Activated naive CD4-positive, alpha-beta T cell treated with anti-CD3 and anti-CD28 coated beads for 36 hours (primary cell): ENCODE measurements around the gene CCDC144A. TPM values are rescaled to one million over a fixed set of nuclear protein-coding genes. Genes with fewer than 3 reads are reported as not detected.
"Not testable (repeated sequence)": the region's sequence is repeated elsewhere in the genome, so short reads cannot be mapped to it uniquely, and the experiment has no call there.

Experiments
- CTCF ChIA-PET: fragments of 350-600 bp; sonication (Branson Sonifier 250); formaldehyde crosslinking; loops from one replicate; lab custom pipeline; 2021; ENCODE audit warnings: antibody characterized with exemption; lab: Charles Lee
- DNase-seq: peaks from one replicate; pipeline ENCODE4 v3.0.0-alpha.2; 2020
- H3K27ac Mint-ChIP-seq: one replicate; pipeline ENCODE4 v1.8.0; 2021; ENCODE audit warnings: mild to moderate bottlenecking, mixed read lengths
- H3K27me3 Mint-ChIP-seq: one replicate; pipeline ENCODE4 v1.8.0; 2021; ENCODE audit warnings: low read depth, mixed read lengths
- H3K36me3 Mint-ChIP-seq: one replicate; pipeline ENCODE4 v1.8.0; 2021; ENCODE audit warnings: low read depth, mixed read lengths
- H3K4me1 Mint-ChIP-seq: one replicate; pipeline ENCODE4 v1.8.0; 2021; ENCODE audit warnings: low read depth, mixed read lengths
- H3K4me3 Mint-ChIP-seq: one replicate; pipeline ENCODE4 v1.8.0; 2021; ENCODE audit warnings: mild to moderate bottlenecking, moderate library complexity, mixed read lengths
- H3K9me3 Mint-ChIP-seq: one replicate; pipeline ENCODE4 v1.8.0; 2021; ENCODE audit warnings: mixed read lengths
- intact Hi-C: fragments of 100-400 bp; cut with micrococcal nuclease; formaldehyde crosslinking; loops from one replicate; pipeline ENCODE4 v1.15.1; 2023
- total RNA-seq, 2 experiments: library from RNA; stranded (reverse); gene quantifications; one replicate each; pipeline ENCODE4 v1.2.3, GENCODE V29; 2021

CCDC144A gene
- total RNA-seq, 2 experiments from 2014 or later: 5.0 to 5.3 TPM

DNA sequence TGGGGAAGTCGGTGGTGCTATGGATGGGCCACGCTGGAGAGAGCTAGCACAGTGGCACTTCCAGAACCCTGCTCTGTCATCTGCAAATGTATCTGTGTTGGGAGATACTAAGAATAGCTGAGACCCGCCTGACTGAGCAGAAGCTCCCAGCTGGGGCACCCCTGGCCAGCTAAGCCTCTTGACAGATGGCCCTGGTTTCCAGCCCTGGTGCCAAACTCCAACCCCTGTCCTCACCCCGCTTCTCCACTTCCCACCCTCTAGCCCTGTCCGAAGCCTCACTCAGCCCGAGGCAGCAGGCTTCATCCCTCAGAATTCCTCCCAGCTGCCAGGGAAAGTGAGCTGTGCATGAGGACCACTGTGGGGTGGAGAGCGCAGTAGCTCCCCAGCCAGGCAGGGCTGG, 124.4 kb downstream of the CCDC144A start:
- Mint-ChIP-seq H3K9me3 (no peaks in the 10 kb centered on the region), H3K27ac (no peak overlapping the region), H3K27me3 (no peaks in the 10 kb centered on the region), H3K36me3 (no peaks in the 10 kb centered on the region), H3K4me3 (no peak overlapping the region), H3K4me1 (no peaks in the 10 kb centered on the region)
- CTCF ChIA-PET: no interaction called here
- intact Hi-C loops: no loop called here
- no peak for DNase-seq

DNA sequence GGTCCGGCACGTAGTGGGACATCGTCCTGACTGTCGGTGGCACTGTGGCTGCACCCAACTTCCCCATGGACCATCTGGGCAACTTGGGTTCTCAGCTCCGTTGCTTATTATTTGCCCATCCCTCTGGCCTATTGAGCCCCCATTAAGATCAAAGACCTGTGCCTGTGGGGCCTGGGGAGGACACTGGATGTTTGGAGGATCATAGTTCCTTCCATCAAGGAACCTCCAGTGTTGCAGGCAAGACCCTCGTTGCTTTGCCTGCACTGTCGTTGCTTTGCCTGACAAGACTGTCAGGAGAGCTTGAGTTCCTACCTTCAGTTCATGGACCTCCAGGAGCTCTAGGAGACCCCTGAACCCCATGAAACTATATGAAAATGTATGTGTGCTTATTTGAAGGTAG, 127.2 kb downstream of the CCDC144A start:
- Mint-ChIP-seq H3K4me1 (no peaks in the 10 kb centered on the region), H3K9me3 (no peaks in the 10 kb centered on the region)

DNA sequence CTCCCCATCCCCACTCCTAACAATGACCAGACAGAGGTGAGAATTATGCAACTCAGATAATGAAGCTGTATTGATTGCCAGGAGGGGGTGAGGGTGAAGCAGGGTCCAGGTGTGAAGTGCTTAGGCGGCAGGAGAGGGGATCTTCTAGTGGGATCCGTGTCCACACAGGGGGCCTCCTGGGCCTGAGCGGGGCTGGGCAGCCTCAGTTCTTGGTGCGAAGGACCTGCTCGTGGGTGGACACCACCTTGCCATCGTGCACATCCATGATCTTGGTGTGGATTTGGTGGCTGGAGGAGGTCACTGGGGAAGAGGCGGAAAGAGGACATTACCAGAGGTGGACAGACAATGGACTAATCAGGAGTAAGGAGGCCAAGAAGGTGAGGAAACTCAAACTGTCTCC, 127.9 kb downstream of the CCDC144A start:
- CTCF ChIA-PET, H3K9me3 Mint-ChIP-seq, intact Hi-C loops, DNase-seq, H3K27ac Mint-ChIP-seq, H3K4me1 Mint-ChIP-seq, H3K36me3 Mint-ChIP-seq, H3K4me3 Mint-ChIP-seq, H3K27me3 Mint-ChIP-seq: not testable (repeated sequence)

More for the DNA sequence above, 127.2 kb downstream of the CCDC144A start:
- no peaks in the 10 kb centered on the region for H3K27me3 Mint-ChIP-seq
- intact Hi-C loops: no loop called here
- H3K4me3 Mint-ChIP-seq: no peak overlapping the region
- H3K36me3 Mint-ChIP-seq: no peaks in the 10 kb centered on the region
- CTCF ChIA-PET: no interaction called here
- no peak for DNase-seq
- no peak overlapping the region for H3K27ac Mint-ChIP-seq

DNA sequence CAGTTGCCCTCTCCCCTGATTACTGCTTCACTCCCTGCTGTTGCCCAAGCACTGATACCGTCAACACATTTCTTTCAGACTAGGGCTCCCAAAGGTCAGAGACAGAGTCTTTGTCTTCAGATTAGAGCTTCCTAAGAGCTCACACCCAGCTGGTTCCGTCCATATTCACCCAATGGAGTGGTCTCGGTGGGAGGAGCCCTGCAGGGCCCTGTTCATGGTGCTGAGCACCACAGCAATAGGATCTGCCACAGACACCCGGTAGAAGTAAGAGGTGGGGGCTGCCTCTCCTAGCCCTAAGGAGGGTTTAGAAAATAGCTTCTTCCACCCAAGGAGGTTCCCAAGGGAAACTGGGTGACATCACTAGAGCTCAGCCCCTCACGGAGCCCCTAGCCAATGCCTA, 128.3 kb downstream of the CCDC144A start:
- intact Hi-C loops: no loop called here
- no peak overlapping the region for H3K27ac Mint-ChIP-seq
- no peaks in the 10 kb centered on the region for H3K9me3 Mint-ChIP-seq
- H3K27me3 Mint-ChIP-seq: no peaks in the 10 kb centered on the region
- no peaks in the 10 kb centered on the region for H3K36me3 Mint-ChIP-seq
- CTCF ChIA-PET: no interaction called here
- DNase-seq: no peak
- H3K4me3 Mint-ChIP-seq: no peak overlapping the region
- no peaks in the 10 kb centered on the region for H3K4me1 Mint-ChIP-seq

DNA sequence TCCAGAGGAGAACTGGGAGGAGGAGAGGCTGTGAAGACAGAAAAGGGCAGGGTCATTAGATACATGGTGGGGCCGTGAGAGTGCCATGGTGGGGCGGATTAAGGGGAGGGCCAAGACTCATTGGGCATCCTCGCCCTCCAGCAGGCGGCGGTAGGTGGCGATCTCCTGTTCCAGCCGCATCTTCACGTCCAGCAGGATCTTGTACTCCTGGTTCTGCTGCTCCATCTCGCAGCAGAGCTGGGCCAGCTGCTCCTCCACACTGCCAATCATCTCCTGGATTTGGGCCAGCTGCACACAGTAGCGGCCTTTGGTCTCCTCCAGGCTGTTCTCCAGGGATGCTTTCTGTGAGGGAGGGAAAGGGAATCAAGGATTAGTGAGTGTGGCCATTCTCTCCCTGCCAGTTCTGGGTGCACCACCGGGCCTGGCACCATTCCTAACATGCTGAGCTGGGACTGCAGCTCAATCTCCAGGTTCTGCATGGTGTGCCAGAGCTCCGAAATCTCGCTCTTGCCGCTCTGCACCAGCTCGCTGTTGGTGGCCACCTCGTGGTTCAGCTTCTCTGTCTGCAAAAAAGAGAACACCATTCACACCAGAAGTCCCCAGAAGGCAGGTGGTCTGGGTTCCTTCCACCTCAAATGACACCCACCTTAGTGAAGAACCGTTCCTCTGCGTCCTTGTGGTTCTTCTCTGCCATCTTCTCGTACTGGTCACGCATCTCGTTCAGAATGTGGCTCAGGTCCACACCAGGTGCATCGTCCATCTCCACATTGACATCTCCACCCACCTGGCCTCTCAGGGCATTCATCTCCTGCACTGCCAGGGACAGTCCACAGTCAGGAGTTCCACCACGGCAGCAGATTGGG, 129.0 kb downstream of the CCDC144A start:
- no peak for DNase-seq
- CTCF ChIA-PET: no interaction called here
- Mint-ChIP-seq H3K36me3 (no peaks in the 10 kb centered on the region), H3K4me3 (no peak overlapping the region), H3K9me3 (no peaks in the 10 kb centered on the region), H3K4me1 (no peaks in the 10 kb centered on the region), H3K27ac (no peak overlapping the region), H3K27me3 (no peaks in the 10 kb centered on the region)
- intact Hi-C loops: no loop called here

DNA sequence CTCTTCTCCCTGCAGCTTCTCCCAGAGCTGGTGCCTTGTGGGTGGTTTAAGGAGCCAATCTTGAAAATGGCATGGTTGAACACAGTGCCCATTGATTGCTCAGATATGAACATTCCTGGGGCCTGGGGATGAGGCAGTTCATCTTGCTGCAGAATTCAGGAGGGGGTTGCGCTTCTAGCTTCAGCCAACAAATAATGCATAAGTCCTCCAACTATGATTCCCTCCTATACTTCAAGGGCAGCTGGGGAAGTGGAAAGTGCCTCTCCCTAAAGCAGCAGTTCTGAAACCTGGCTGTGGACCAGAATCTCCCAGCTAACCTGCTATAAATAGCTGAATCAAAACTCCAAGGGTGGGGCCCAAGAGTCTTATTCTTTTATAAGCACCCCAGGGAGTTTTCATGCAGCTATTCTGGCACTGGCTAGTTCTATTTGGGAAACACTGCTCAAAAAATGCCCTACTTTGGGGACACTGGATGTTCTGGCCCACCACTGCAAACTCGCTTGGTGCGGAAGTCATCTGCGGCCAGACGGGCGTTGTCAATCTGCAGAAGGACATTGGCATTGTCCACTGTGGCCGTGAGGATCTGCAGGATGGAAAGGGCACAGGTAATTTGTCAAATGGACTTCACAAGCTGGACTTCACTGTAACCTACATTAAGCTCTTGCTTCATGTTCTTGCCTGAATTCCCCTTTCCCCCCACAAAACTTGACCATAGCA, 130.3 kb downstream of the CCDC144A start:
- Mint-ChIP-seq H3K27me3 (no peaks in the 10 kb centered on the region), H3K27ac (no peak overlapping the region), H3K4me1 (no peaks in the 10 kb centered on the region), H3K4me3 (no peak overlapping the region), H3K9me3 (no peaks in the 10 kb centered on the region), H3K36me3 (no peaks in the 10 kb centered on the region)
- intact Hi-C loops: no loop called here
- DNase-seq: no peak
- CTCF ChIA-PET: no interaction called here

- CTCF ChIA-PET: no interaction called here
- intact Hi-C loops: no loop called here
- Mint-ChIP-seq H3K36me3 (no peaks in the 10 kb centered on the region), H3K27ac (no peak overlapping the region), H3K27me3 (no peaks in the 10 kb centered on the region), H3K4me1 (no peaks in the 10 kb centered on the region), H3K4me3 (no peak overlapping the region), H3K9me3 (no peaks in the 10 kb centered on the region)
- no peak for DNase-seq
These were observed 131.0 kb downstream of the CCDC144A start for GRCh38 chr17:16820979-16821543.

- H3K4me3 Mint-ChIP-seq, H3K9me3 Mint-ChIP-seq, H3K36me3 Mint-ChIP-seq, H3K27ac Mint-ChIP-seq, CTCF ChIA-PET, H3K4me1 Mint-ChIP-seq, DNase-seq, H3K27me3 Mint-ChIP-seq, intact Hi-C loops: not testable (repeated sequence)
These were observed 132.1 kb downstream of the CCDC144A start for GRCh38 chr17:16822133-16822532.

DNA sequence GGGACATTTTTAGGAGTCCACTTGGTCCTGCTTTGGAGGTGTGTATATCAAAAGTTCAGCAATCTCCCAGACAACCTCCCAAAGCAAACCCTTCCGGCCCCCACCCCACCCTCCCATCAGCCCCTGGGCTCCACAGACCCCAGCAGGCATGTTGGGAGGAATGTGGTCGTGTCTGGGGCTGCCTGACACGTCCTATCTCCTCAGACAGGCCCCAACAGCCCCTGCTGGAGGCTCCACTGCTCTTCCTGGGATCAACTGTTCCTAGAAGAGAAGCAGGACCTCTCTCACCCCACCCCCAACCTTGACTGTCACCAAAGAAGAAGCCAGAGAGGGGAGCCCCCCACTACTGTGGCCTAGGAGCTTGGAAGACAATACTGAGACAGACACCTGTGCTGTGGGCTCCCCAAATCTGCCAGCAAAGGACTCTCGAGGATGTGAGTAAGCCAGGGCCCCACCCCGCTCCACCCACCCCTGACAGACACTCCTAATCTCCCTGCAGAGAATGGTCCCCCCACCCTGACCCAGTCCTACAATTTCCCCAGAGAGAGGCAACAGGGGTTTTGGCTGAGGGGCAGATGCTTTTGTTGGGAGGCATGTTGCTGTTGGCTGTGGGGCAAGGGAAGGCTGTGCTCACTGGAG, 133.8 kb downstream of the CCDC144A start:
- not testable (repeated sequence) for H3K9me3 Mint-ChIP-seq

More for the DNA sequence above, 133.8 kb downstream of the CCDC144A start:
- H3K4me1 Mint-ChIP-seq, H3K4me3 Mint-ChIP-seq, DNase-seq, H3K27me3 Mint-ChIP-seq, H3K27ac Mint-ChIP-seq, intact Hi-C loops, H3K36me3 Mint-ChIP-seq, CTCF ChIA-PET: not testable (repeated sequence)

Other genes with a start within 250 kb of the CCDC144A start
- under 1 TPM; 0.69 to 0.79 TPM for gene LRRC75A, start 198.0 kb upstream of the CCDC144A start, total RNA-seq
- gene ZNF287, start 121.0 kb upstream of the CCDC144A start, total RNA-seq: 1 to 10 TPM; 5.1 to 6.3 TPM
- 1 to 10 TPM; 3.9 TPM for gene ZNF624, start 36.4 kb upstream of the CCDC144A start, total RNA-seq